Neural cell (in vitro differentiated cells): ENCODE results near the gene ATP1A1. TPM values are rescaled to one million over a fixed set of nuclear protein-coding genes. Genes with fewer than 3 reads are reported as not detected.

ENCODE experiments used
- H2AFZ ChIP-seq: fragments of 200-600, 300-800 bp; sonication (generic), shearing (Covaris generic); 2 replicates; pipeline ENCODE4 v1.6.0; 2014; ENCODE audit warnings: low read depth, mild to moderate bottlenecking, antibody characterized with exemption, low read length, moderate library complexity
- H3F3A ChIP-seq: fragments of 200-600 bp; shearing (Covaris generic); 2 replicates; pipeline ENCODE4 v1.6.1; 2016; ENCODE audit warnings: mild to moderate bottlenecking, moderate library complexity, mixed read lengths, antibody characterized with exemption, low read length; ENCODE audit not compliant: insufficient read depth, poor library complexity, severe bottlenecking
- H3K27ac ChIP-seq: fragments of 200-600, 300-800 bp; sonication (generic), shearing (Covaris generic); 2 replicates; pipeline ENCODE4 v1.5.1; 2014; ENCODE audit warnings: mild to moderate bottlenecking, low read length, moderate library complexity
- H3K27me3 ChIP-seq: fragments of 300-800, 200-600 bp; sonication (generic), shearing (Covaris generic); 2 replicates; pipeline ENCODE4 v1.6.0; 2014; ENCODE audit warnings: mild to moderate bottlenecking, low read depth, low read length, moderate library complexity; ENCODE audit not compliant: insufficient read depth
- H3K36me3 ChIP-seq: fragments of 300-800, 200-600 bp; sonication (generic), shearing (Covaris generic); 2 replicates; pipeline ENCODE4 v1.5.1; 2014; ENCODE audit warnings: mild to moderate bottlenecking, antibody characterized with exemption, low read length, moderate library complexity; ENCODE audit not compliant: insufficient read depth
- H3K4me2 ChIP-seq: fragments of 300-800, 200-600 bp; sonication (generic), shearing (Covaris generic); 2 replicates; pipeline ENCODE4 v1.6.0; 2014; ENCODE audit warnings: mild to moderate bottlenecking, low read length
- H3K4me3 ChIP-seq: fragments of 300-800, 200-600 bp; sonication (generic), shearing (Covaris generic); 2 replicates; pipeline ENCODE4 v1.5.1; 2014; ENCODE audit warnings: mild to moderate bottlenecking, low read length, moderate library complexity
- H3K79me2 ChIP-seq: fragments of 200-600 bp; shearing (Covaris generic); replicated peaks from 2 replicates; pipeline ENCODE4 v1.6.0; 2014; ENCODE audit warnings: mild to moderate bottlenecking, low read length, moderate library complexity; ENCODE audit not compliant: insufficient read depth
- H3K9ac ChIP-seq: fragments of 300-800, 200-600 bp; sonication (generic), shearing (Covaris generic); 2 replicates; pipeline ENCODE4 v1.6.1; 2016; ENCODE audit warnings: mild to moderate bottlenecking, low read length, mixed read lengths
- H3K9me2 ChIP-seq: fragments of 200-600 bp; shearing (Covaris generic); 2 replicates; pipeline ENCODE4 v1.6.1; 2016; ENCODE audit warnings: mild to moderate bottlenecking, low read length, mixed read lengths; ENCODE audit not compliant: insufficient read depth
- H3K9me3 ChIP-seq: fragments of 200-600, 300-800 bp; sonication (generic), shearing (Covaris generic); 2 replicates; pipeline ENCODE4 v1.6.1; 2016; ENCODE audit warnings: mild to moderate bottlenecking, mixed run types, low read length, moderate library complexity, mixed read lengths
- H4K20me1 ChIP-seq: fragments of 200-600 bp; shearing (Covaris generic); 2 replicates; pipeline ENCODE4 v1.6.1; 2016; ENCODE audit warnings: mild to moderate bottlenecking, mixed run types; ENCODE audit not compliant: insufficient read depth
- EP300 ChIP-seq: fragments of 450-650 bp; conservative IDR thresholded peaks from 2 replicates; pipeline ENCODE4 v1.6.1; 2014; ENCODE audit warnings: antibody characterized with exemption, mild to moderate bottlenecking, moderate library complexity; ENCODE audit not compliant: poor library complexity, severe bottlenecking
- EZH2 ChIP-seq: fragments of 200-600, 300-800 bp; shearing (Covaris generic), sonication (generic); IDR thresholded peaks from 2 replicates; pipeline ENCODE4 v1.6.1; 2014; ENCODE audit warnings: antibody characterized with exemption, low read length, borderline replicate concordance, mild to moderate bottlenecking; ENCODE audit not compliant: insufficient read depth, poor library complexity, severe bottlenecking
- MXI1 ChIP-seq: fragments of 450-650 bp; conservative IDR thresholded peaks from 2 replicates; pipeline ENCODE4 v1.6.1; 2014; ENCODE audit warnings: antibody characterized with exemption, mild to moderate bottlenecking; ENCODE audit not compliant: poor library complexity, severe bottlenecking
- POLR2AphosphoS5 ChIP-seq: IDR thresholded peaks from 2 replicates; pipeline ENCODE4 v1.6.1; 2012
- RAD21 ChIP-seq: fragments of 450-650 bp; conservative IDR thresholded peaks from 2 replicates; pipeline ENCODE4 v1.6.1; 2014; ENCODE audit warnings: antibody characterized with exemption, mild to moderate bottlenecking, moderate library complexity
- SMC3 ChIP-seq: fragments of 450-650 bp; conservative IDR thresholded peaks from 2 replicates; pipeline ENCODE4 v1.6.1; 2014; ENCODE audit warnings: antibody characterized with exemption, mild to moderate bottlenecking, moderate library complexity; ENCODE audit not compliant: poor library complexity
- TAF1 ChIP-seq: IDR thresholded peaks from 2 replicates; pipeline ENCODE4 v1.6.1; 2012; ENCODE audit warnings: low read depth
- polyA plus RNA-seq: library from polyadenylated mRNA; depleted of rRNA; stranded (reverse); fragments of >200 nt; gene quantifications from 2 replicates; pipeline ENCODE4 v1.2.3, GENCODE V29; 2014
- TF ChIP-seq, protein P1 (sequence below): IDR thresholded peaks from 2 replicates; pipeline ENCODE4 v1.6.1; 2012; ENCODE audit warnings: borderline replicate concordance
- TF ChIP-seq, protein P2 (sequence below): fragments of 450-650 bp; IDR thresholded peaks from 2 replicates; pipeline ENCODE4 v1.5.1; 2014; ENCODE audit warnings: antibody characterized with exemption, mild to moderate bottlenecking, moderate library complexity; ENCODE audit not compliant: poor library complexity, severe bottlenecking

Gene ATP1A1
- polyA plus RNA-seq, 1 donor from 2014 or later: 44.2 TPM

DNA sequence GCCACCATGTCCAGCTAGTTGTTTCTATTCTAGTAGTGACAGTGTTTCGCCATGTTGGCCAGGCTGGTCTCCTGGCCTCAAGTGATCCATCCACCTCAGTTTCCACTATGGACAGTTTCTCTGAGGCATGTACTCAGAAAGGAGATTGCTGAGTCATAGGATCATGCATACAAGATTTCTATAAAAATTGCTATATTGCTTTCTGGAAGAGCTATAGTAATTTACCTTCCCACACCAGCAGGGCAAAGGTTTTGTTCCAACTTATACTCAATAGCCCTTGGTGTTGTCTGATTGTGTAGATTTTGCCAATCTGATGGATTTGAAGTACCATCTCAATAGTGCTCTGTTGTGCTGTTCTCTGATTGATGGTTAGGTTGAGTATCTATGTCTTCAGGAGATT lies 15.6 kb upstream of the ATP1A1 start:
- H3K9me2 ChIP-seq: no peaks in the 10 kb centered on the region
- H3K79me2 ChIP-seq: no peaks in the 10 kb centered on the region
- no peak overlapping the region for H3K4me2 ChIP-seq
- no peak overlapping the region for H3K9ac ChIP-seq
- H3F3A ChIP-seq: no peaks in the 10 kb centered on the region
- H3K36me3 ChIP-seq: no peaks in the 10 kb centered on the region
- TF ChIP-seq, protein P1, sequence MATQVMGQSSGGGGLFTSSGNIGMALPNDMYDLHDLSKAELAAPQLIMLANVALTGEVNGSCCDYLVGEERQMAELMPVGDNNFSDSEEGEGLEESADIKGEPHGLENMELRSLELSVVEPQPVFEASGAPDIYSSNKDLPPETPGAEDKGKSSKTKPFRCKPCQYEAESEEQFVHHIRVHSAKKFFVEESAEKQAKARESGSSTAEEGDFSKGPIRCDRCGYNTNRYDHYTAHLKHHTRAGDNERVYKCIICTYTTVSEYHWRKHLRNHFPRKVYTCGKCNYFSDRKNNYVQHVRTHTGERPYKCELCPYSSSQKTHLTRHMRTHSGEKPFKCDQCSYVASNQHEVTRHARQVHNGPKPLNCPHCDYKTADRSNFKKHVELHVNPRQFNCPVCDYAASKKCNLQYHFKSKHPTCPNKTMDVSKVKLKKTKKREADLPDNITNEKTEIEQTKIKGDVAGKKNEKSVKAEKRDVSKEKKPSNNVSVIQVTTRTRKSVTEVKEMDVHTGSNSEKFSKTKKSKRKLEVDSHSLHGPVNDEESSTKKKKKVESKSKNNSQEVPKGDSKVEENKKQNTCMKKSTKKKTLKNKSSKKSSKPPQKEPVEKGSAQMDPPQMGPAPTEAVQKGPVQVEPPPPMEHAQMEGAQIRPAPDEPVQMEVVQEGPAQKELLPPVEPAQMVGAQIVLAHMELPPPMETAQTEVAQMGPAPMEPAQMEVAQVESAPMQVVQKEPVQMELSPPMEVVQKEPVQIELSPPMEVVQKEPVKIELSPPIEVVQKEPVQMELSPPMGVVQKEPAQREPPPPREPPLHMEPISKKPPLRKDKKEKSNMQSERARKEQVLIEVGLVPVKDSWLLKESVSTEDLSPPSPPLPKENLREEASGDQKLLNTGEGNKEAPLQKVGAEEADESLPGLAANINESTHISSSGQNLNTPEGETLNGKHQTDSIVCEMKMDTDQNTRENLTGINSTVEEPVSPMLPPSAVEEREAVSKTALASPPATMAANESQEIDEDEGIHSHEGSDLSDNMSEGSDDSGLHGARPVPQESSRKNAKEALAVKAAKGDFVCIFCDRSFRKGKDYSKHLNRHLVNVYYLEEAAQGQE: no peak
- TF ChIP-seq EZH2: no peak
- H3K27me3 ChIP-seq: no peaks in the 10 kb centered on the region
- no peaks in the 10 kb centered on the region for H3K9me3 ChIP-seq
- H3K4me3 ChIP-seq: no peak overlapping the region
- no peaks in the 10 kb centered on the region for H4K20me1 ChIP-seq
- H2AFZ ChIP-seq: no peak overlapping the region
- H3K27ac ChIP-seq: no peak overlapping the region

DNA sequence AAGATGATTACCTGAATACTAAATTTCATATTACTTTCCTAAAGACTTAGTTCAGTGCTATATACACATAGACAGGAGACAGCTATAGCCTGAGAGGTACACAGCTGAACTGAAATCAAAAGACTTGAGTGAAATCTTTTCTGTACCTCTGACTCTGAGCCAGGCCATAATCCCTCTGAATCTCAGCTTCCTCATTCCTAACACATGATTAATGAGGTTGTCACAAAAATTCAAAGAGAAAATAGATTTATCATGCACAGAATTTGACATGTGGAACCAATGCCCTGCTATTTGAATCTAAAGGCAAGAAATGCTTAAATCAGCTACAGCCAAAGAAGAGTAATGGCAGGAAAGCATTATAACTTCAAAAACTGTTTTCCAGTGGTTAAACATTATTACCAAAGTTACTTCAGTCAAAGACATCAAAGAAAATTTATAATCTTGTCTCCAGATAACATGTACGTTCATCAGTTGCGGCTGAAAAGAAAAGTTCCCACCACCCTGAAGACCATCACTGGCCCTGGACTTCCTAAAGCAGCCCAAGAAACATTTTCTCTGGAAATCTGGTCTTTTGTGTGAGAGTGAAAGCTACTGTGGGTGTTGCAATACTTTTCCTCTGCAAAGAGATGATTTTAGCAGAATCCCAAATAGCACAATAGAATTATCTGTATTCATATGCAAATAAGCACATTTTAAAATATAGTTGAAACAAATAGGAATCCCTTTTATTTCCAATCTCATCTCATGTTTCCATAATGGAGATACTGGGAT lies 13.8 kb upstream of the ATP1A1 start:
- H3K9ac ChIP-seq: no peak overlapping the region
- no peaks in the 10 kb centered on the region for H3K36me3 ChIP-seq
- H3K27me3 ChIP-seq: no peaks in the 10 kb centered on the region
- H3K79me2 ChIP-seq: no peaks in the 10 kb centered on the region
- no peak overlapping the region for H2AFZ ChIP-seq
- no peak overlapping the region for H3K27ac ChIP-seq
- no peaks in the 10 kb centered on the region for H3F3A ChIP-seq
- TF ChIP-seq EP300 (no peak), TAF1 (no peak), RAD21 (no peak), MXI1 (no peak), POLR2AphosphoS5 (no peak), SMC3 (no peak), EZH2 (no peak)
- TF ChIP-seq, protein P2, sequence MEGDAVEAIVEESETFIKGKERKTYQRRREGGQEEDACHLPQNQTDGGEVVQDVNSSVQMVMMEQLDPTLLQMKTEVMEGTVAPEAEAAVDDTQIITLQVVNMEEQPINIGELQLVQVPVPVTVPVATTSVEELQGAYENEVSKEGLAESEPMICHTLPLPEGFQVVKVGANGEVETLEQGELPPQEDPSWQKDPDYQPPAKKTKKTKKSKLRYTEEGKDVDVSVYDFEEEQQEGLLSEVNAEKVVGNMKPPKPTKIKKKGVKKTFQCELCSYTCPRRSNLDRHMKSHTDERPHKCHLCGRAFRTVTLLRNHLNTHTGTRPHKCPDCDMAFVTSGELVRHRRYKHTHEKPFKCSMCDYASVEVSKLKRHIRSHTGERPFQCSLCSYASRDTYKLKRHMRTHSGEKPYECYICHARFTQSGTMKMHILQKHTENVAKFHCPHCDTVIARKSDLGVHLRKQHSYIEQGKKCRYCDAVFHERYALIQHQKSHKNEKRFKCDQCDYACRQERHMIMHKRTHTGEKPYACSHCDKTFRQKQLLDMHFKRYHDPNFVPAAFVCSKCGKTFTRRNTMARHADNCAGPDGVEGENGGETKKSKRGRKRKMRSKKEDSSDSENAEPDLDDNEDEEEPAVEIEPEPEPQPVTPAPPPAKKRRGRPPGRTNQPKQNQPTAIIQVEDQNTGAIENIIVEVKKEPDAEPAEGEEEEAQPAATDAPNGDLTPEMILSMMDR: no peak
- TF ChIP-seq, protein P1: no peak
- H4K20me1 ChIP-seq: no peaks in the 10 kb centered on the region
- H3K4me3 ChIP-seq: no peak overlapping the region
- H3K4me2 ChIP-seq: no peak overlapping the region
- H3K9me2 ChIP-seq: no peaks in the 10 kb centered on the region
- no peaks in the 10 kb centered on the region for H3K9me3 ChIP-seq
